ENCODE measurements around the gene CCDC7.
"Not testable (repeated sequence)": the region's sequence is repeated elsewhere in the genome, so short reads cannot be mapped to it uniquely, and the experiment has no call there.

The CCDC7 gene

DNA sequence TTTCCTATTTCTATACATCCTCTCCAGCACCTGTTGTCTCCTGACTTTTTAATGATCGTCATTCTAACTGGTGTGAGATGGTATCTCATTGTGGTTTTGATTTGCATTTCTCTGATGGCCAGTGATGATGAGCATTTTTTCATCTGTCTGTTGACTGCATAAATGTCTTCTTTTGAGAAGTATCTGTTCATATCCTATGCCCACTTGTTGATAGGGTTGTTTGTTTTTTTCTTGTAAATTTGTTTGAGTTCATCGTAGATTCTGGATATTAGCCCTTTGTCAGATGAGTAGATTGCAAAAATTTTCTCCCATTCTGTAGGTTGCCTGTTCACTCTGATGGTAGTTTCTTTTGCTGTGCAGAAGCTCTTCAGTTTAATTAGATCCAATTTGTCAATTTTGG, 253.7 kb downstream of the CCDC7 start:
- not testable (repeated sequence) for DNase-seq (ENCODE audit: low read depth)

DNA sequence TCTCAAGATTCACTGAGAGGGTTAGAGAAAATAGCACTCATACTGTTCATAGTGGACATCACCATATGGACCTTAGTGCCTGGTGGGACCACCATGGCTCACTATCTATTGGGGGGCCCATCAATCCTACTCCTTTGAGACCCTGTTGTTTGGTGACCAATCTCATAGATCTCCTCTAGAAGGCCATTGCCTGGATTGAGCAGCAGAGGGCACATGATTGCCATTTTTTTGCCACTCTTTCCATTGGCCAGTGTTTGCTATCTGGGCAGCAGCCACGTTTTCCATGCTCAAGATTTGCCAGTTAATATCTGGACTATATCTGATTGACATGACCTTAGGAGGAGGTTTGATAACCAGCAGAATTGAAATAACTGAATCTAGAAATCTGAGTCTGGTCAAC, 267.6 kb downstream of the CCDC7 start:
- DNase-seq (ENCODE audit: low read depth) = no peak

DNA sequence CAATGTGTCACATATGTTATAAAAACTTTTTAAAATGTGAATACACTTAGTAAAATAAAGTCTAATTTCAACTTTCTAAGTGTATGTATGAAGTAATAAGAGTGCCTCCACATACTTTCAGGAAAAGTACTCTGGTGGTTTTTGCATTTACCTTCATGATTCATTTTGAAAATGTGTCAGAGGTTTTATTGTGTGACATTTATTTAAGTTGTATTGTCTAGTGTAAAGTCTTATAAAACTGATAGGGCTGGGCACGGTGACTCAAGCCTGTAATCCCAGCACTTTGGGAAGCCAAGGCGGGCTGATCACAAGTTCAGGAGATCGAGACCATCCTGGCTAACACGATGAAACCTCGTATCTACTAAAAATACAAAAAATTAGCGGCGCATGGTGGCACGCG, 285.6 kb downstream of the CCDC7 start:
- no peak for DNase-seq (ENCODE audit: low read depth)

DNA sequence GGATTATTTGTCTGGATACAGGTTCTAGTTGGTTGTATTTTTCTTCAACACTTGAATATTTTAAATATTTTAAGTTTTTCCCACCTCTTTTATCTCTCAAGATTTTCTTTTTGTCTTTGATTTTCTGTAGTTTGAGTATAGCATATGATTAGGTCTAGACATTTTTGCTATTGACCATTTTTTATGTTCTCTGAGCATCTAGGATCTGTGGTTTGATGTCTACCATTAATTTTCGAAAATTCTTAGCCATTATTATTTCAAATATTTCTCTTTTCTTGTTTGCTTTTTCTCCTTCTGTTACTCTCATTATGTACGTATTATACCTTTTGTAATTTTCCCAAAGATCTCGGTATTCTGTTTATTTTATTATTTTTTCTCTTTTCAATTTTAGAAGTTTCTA, 293.0 kb downstream of the CCDC7 start:
- no peak for DNase-seq (ENCODE audit: low read depth)

DNA sequence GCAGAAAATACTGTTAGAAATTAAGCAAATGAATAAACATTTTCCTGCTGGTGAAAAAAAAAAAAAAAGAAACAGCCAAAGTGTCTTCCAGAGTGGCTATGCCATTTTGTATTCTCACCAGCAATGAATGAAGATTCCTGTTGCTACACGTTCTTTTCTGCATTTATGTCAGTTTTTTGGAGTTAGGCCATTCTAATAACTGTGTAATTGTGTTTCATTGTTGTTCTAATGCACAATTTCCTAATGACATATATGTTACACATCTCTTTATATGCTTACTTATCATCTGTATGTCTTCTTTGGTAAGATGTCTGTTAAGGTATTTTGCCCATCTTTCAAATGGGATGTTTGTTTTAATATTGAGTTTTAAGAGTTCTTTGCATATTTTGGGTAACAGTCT, 298.4 kb downstream of the CCDC7 start:
- DNase-seq (ENCODE audit: low read depth) = no peak

DNA sequence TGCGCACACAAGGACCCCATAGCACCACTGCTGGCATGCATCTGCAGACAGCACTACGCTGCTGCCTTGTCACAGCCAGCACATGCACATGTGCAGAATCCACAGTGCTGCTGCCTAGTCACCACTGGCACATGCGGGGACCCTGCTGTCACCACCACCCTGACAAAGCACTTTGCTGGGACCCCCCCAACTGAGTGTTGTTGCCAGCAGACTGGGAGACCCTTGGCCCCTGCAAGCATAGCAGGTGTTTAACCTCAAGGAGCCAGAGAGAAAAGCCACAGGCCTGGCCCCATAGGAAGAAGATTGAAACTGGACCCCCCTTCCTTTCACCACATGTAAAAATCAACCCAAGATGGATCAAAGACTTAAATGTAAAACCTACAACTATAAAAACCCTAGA, 300.9 kb downstream of the CCDC7 start:
- DNase-seq (ENCODE audit: low read depth) = no peak

DNA sequence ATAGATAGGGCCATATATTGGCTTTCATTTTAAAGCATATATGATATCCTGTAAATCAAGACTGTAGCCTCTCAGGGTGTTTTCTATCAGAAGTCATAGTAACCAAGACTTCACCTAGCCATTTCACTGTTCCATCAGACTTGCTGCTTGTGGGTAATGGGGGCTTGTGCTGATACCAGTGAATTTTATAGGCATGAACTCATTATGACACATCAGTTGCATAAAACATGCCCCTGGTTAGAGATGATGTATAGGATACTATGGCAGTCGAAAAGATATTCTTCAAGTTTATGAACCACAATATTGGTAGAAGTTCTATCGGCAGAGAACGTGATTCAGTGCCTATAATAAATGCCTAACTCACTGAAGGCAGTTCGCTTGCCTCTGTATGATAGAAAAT, 305.6 kb downstream of the CCDC7 start:
- no peak for DNase-seq (ENCODE audit: low read depth)

DNA sequence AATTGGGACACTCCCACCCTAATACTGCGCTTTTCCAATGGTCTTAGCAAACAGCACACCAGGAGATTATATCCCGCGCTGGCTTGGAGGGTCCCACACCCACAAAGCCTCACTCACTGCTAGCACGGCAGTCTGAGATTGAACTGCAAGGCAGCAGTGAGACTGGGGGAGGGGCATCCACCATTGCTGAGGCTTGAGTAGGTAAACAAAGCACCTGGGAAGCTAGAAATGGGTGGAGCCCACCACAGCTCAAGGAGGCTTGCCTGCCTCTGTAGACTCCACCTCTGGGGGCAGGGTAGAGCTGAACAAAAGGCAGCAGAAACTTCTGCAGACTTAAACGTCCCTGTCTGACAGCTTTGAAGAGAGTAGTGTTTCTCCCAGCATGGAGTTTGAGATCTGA, 309.0 kb downstream of the CCDC7 start:
- not testable (repeated sequence) for DNase-seq (ENCODE audit: low read depth)

DNA sequence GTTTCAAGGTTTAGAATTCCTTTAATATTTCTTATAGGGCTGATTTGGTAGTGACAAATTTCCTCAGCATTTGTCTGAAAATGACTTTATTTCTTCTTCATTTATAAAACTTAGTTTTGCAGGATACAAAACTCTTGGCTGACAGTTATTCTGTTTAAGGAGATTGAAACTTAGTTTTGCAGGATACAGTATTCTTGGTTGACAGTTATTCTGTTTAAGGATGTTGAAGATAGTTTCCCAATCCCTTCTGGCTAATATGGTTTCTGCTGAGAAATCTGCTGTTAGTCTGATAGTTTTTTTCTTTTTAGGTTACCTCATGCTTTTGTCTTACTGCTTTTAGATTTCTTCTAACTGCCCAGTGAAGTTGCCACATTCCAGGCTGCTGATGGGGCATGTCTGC, 325.3 kb downstream of the CCDC7 start:
- DNase-seq (ENCODE audit: low read depth) = no peak

DNA sequence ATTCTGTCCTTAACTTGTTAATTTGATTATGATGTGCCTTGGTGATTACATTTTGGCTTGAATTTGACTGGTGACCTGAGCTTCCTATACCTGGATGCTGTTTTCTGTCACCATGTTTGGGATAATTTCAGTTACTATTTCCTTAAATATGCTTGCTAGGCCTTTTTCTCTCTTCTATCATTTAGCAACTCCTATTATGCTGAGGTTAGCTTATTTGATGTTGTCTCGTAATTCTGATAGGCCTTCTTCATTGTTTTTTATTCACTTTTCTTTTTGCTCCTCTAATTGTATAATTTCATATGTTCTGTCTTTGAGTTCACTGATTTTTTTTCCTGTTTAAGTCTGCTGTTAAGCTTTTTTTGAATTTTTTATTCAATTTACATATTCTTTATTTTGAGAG, 327.2 kb downstream of the CCDC7 start:
- DNase-seq (ENCODE audit: low read depth) = no peak

DNA sequence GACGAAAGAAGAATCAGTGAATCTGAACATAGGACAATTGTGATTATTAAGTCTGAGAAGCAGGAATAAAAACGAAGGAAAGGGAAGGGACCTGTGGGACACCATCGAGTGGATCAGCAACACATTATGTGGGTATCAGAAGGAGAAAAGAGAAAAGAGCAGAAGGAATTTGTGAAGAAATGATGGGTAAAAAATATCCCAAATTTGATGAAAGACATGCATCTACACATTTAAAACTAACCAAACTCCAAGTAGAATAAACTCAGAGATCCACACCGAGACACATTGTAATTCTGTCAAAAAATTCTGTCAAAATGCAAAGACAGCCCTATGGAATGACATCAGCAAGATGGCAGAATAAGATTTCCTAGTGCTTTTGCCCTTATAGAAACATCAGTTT, 341.0 kb downstream of the CCDC7 start:
- no peak for DNase-seq (ENCODE audit: low read depth)

DNA sequence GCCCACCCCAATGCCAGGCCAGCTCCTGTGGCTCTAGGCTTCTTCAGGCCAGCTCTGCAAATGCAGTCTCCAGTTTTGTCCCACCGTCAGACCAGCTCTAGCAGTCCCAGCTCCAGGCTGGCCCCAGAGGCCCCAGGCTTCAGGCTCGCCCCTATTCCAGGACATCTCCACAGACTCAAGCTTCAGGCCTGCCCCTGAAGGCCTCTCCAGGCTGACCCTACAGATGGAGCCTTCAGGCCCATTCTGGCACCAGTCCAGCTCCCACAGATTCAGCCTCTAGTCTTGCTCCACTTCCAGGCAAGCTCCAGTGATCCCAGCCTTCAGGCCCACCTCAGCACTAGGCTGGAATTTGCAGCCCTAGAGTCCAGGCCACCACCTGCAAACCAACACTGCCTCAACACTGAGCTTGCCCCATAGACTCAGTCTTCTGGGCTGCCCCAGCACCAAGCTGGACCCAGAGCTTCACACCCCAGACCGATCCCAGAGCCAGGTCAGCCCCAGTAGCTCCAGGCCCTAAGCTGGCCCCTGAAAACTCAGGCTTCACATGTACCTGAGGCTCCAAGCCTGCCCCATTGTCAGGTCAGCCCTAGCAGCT, 341.8 kb downstream of the CCDC7 start:
- DNase-seq (ENCODE audit: low read depth) = no peak

DNA sequence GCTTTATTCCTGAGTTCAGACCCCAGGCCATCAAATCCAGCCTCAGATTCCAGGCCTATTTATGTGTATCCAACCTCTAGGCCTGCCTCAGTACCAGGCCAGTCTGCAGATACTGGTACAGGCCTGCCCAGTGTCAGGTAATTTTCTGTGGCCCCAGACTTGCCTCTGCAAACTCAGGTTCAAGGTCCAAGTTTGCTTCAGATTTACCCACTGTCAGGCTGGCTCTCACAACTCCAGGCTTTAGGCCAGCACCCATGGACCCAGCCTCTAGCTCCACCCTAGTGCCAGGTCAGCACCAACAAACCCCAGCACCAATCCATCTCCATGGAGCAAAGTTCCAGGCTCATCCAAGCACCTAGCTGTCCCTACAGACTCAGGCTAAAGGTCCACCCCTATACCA, 342.4 kb downstream of the CCDC7 start:
- no peak for DNase-seq (ENCODE audit: low read depth)

DNA sequence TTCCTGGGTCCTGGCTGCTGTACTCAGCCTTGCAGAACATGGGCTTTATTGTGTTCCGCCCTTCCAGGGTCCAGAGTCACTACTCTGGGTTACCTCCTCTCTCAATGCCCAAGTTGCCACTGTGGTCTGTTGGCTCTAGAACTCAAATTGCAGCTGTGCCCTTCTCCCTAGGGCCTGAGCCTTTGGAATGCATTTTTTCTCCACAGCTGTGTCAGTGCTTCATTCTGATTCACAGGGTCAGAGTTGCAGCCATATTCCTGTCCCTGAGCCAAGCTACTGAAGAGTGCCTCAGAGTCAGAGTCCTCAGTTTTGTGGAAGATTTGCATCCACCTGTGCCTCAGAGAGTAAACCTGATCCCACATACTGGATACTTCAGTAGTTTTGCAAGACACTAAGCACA, 344.5 kb downstream of the CCDC7 start:
- no peak for DNase-seq (ENCODE audit: low read depth)

DNA sequence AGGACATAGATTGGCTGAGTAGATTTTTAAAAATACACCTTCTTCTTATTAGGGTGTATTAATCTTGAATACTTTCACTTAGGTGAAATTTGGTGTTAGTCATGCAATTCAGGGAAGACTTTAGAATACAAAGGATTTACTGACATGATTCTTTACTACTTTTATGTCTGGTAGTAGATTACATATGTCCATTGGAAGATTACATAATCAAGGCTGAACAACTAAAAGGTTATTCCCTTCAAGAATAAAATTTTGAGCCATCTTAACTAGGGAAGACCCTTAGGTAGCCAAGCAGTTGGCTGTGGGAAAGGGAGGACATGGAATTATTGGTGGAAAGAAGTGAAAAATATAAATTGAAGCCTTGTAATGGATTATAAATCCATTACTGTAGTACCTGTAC, 347.1 kb downstream of the CCDC7 start:
- no peak for DNase-seq (ENCODE audit: low read depth)

DNA sequence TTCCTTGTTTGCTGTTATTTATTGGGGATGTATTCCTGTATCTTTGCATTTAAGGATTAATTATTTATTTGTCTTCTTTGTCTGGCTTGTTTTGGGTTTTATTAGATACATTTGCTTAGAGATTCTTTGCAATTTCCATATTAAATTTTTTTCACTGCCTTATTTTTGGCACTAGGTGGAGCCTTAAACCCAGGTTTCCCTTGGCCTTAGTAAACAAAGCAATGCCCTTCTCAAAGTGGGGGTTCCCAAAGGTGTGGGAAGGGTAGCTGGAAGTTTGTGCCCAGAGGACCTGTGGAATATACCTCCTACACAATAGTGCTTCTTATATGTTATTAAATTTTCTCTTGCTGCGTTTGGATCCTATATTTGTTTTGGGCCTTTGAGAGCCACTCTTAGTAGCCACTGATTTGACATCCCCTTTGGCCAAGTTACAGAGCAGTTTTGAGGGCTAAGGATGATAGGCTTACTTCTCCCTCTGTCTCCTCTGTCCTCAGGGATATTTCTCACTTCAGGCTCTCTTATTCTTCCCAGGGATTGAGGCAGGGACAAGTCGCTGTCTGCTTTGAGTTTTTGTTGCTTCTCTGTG, 349.8 kb downstream of the CCDC7 start:
- no peak for DNase-seq (ENCODE audit: low read depth)

DNA sequence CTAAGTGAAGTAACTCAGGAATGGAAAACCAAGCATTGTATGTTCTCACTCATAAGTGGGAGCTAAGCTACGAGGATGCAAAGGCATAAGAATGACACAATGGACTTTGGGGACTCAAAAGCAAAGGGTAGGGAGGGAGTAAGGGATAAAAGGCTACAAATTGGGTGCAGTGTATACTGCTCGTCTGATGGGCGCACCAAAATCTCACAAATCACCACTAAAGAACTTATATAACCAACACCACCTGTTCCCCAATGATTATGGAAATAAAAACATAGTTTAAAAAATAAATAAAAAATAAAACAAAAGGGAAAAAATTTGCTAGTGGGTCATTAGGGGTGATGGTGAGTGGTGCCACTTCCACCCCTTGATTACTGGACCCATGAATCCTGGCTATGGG, 351.5 kb downstream of the CCDC7 start:
- not testable (repeated sequence) for DNase-seq (ENCODE audit: low read depth)

DNA sequence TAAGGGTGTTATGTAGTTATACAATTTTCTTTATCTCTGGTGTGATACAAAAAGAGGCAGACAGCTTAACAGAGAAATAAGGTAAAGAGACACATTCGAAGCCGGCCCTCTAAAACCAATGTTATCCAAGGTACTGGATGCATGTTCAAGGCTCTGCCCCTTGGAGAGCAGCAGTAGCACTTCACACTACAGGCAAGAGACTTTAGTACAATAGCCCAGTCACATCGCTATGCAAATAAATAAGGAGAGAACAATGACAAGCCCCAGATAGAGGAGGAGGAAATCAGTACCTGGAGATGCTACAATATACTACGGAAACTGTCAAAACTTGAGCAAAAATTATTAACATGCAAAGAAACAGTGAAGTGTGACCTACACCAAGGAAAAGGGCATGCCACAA, 401.0 kb downstream of the CCDC7 start:
- no peak for DNase-seq (ENCODE audit: low read depth)

DNA sequence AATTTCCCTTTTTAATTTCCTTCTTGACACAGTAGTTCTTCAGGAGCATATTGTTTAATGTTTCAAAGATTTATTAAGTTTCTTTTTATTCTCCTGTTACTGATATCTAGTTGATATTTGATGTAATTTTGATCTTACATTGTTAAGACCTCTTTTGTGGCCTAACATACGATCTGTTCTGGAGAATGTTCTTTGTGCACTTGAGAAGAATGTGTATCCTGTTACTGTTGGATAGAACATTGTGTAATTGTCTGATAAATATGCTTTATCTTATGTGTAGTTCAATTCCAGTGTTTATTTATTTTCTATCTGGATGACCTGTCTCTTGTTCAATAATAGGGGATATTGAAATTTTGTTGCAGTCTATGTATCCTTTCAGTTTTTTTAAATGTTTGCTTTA, 405.4 kb downstream of the CCDC7 start:
- DNase-seq (ENCODE audit: low read depth) = no peak

DNA sequence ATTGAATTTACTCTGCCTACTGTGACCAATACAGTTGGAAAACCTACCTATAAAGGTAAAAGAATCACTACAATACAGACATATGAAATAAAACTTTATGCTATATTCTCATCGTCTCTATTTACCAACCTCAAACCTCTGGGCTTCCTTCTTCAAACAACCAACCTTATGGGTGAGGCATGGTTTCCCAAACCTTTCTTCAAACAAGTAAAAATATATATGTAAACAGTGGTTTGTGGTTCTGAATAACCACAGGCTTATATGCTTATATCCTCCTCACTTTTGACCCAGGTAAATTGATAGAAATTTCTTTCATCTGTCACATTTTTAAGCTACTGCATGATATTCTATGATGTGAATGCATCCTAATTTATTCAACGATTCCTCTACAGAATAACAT, 408.5 kb downstream of the CCDC7 start:
- DNase-seq (ENCODE audit: low read depth) = no peak

DNA sequence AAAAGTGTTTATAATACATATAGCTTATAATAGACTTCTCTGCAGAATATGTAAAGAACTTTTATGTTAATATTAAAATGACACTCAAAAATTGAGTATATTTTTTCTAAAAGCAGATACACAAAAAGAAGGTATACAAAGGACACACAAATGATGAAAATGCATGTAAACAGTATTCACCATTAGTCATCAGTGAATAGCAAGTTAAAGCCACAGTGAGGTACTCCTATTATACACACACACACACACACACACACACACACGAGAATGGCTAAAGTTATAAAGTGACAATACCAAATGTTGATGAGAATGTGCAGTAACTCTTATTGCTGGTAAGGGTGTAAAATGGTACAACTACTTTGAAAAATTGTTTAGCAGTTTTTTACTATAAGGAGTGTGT, 419.2 kb downstream of the CCDC7 start:
- DNase-seq (ENCODE audit: low read depth) = no peak

DNA sequence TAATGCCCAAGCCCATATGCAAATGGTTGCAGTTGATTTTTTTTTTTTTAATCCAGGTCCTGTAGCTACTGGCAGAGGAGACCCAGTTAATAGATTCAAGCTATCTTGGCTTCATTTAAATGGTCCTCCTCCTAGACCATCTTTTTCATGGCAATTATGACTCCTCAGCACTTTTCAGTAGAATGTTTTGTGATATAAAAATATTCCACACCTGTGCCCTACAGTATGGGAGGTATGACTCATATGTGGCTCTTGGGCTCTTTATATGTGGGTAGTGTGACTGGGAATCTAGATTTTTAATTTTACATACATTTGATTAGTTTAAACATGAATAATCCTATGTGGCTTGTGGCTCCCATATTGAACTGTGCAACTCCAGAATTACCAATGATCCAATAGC, 432.0 kb downstream of the CCDC7 start:
- DNase-seq (ENCODE audit: low read depth) = no peak

DNA sequence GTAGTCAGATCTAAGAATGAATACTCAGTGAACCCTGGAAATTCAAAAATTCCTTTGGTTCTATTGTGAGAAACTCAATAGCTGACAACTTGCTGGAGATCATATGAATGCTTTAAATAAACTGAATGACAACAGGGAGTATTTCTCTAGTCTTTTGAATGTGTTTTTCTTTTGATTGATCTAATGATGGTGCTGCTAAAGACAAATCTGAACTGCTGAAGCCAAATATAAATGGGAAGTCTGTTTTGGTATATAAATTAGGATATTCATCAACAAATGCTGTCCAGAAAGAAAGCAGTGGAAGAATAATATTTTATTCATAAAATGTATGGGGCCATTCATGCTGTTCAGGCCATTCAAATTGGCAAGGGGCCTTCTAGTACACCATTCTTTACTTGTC, 432.7 kb downstream of the CCDC7 start:
- no peak for DNase-seq (ENCODE audit: low read depth)

DNA sequence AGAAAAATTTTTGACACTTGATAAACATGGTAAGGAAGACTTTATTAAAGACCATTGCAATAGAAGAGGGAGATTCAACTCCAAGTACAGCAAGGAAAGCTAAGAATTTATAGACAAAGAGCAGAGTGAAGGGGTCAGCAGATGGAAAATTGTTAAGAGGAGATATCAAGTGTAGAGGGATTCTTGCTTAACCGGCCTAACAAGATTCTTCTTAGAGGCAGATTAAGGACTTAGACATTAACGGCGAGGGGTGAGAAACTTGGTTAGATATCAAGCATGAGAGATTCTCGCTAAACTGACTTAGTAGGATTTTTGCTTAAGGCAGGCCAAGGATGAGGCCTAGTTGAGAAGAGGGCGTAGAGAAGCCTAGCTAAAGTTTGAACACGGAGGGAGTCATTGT, 436.1 kb downstream of the CCDC7 start:
- no peak for DNase-seq (ENCODE audit: low read depth)

DNA sequence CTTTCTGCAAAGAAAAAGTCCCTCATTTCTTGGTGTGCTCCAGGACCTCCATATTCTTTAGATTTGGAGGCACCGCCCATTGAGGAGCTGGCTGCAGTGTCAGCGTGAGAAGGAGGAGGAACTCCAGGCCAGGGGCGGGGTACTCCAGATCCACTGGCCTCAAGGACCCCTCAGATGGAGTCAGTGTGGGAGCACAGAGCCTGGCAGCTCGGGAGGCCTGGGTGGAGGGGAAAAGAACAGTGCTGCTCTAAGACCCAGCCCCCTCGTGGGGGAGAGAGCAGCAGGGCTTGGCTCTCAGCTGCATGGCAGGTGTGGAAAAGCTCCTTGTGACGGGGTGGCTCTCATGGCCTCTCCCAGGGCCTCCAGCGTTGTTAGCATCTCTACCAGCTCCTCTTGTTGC, 441.5 kb downstream of the CCDC7 start:
- DNase-seq (ENCODE audit: low read depth) = no peak

Measured in stimulated activated CD8-positive, alpha-beta memory T cell treated with anti-CD3 and anti-CD28 coated beads, Interleukin-4, amount 100 ng/mL, for 24 hours (primary cell).